GM21619 (cell line): ENCODE measurements around the gene ZNFX1.

Experiments used
- ATAC-seq: cut with Tn5 transposase; IDR thresholded peaks from one replicate; pipeline ENCODE4 v1.9.1; 2021; ENCODE audit not compliant: unreplicated experiment

ZNFX1 gene

DNA sequence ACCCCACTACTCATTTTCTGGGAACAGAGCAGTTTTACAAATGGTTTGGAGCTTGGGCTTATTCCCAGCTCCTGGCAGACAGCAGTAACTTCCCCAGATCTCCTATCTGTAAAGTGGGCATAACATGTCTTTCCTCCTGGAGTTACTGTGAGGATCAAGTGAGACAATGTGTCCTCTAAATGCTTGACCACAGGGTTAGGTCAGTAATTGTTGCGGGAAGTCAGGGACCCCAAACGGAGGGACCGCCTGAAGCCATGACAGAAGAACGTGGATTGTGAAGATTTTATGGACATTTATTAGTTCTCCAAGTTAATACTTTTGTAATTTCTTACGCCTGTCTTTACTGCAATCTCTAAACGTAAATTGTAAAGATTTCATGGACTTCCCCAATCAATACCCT is 15.3 kb upstream of the ZNFX1 start:
- ATAC-seq, result no peak

DNA sequence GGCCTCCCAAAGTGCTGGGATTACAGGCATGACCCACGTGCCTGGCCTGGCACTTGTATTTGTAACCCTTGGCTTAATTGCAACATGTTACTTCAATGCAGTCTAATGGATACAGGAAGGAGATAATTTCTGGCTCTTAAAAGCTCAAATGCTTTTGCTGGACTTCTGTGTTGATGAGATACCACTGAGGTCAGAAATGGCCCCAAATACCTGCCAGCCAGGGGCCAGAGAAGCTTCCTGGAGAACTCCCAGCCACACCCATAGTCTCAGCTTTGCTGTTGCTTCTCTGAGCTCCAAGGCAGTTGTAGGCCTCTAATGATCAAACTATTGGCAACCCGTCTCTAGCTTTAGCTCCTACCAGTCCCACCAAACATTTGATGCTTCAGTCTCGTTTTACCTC is 14.2 kb upstream of the ZNFX1 start:
- no peak for ATAC-seq

DNA sequence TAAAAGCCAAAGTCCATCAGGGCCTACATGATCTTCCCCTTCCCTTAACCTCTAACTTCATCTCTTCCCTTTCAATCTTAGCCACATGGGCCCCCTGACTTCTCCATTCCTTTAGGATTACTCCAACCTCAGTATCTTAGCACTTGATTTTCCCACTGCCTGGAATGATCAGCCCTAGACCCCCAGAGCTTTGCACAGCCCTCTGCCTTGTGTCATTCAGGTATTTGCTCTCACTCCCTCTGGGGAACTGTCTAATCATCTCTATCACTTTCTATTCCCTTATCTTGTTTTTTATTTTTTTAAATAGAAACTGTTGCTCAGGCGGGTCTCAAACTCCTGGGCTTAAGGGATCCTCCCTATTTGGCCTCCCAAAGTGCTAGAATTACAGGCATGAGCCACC is 13.3 kb upstream of the ZNFX1 start:
- no peak for ATAC-seq

DNA sequence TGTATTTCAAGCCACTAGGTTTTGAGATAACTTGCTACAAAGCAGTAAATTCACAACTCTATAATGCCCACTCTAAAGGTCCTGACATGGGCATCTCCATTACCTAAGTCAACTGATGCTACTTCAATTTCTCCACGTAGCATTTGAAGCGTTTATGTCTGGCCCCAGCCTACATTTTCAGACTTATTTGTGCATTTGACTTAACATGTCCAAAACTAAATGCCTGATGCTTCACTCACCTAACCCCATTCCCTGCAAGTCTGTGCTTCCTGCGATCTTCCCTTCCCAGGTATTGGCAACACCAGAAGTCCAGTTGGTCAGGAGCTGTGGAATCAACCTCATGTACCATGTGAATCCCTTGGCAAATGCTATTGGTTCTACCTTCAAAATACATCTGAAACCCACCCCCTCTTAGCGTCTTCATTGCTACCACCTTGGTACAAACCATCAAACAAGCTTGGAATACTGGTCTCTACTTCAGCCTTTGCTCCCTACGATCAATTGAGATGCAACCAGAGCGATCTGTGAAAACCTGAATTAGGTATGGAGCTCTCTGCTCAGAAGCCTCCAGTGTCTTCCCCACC is 12.8 kb upstream of the ZNFX1 start:
- ATAC-seq, result no peak

DNA sequence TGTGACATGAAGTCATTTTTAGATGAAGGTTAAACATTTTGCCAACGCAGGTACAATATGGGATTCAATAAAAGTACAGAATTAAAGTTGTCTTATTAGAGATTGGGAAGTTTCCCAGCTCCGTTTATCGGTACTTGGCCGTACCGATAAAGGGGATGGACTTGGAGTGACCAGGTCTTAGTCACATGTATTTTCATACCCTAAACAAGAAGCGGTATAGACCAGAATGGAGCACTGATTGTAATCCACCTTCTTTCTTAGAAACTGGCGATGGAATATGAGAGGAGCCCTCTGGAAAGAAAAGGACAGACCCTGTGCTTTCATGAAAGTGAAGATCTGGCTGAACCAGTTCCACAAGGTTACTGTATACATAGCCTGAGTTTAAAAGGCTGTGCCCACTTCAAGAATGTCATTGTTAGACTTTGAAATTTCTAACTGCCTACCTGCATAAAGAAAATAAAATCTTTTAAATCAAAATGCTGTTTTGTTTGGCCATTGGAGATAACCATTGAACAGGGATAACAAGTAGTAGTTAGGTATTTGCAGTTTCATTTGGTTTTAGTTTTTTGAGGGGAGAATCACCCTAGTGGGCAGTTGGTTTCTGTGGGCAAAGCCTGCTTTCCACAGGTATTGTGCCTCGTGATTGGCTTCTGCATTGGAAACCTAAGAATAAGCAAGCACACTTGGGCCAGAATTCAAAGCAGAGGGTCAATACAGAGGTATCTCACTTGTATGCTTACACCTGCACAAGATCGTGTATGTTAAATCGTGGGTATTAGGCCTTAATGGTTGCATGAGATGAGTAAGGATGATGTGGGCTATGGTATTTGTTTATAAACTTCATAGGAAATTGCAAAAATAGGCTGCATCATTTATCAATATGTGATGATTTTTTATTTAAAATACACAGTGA is 11.2 kb upstream of the ZNFX1 start:
- ATAC-seq, result no peak

DNA sequence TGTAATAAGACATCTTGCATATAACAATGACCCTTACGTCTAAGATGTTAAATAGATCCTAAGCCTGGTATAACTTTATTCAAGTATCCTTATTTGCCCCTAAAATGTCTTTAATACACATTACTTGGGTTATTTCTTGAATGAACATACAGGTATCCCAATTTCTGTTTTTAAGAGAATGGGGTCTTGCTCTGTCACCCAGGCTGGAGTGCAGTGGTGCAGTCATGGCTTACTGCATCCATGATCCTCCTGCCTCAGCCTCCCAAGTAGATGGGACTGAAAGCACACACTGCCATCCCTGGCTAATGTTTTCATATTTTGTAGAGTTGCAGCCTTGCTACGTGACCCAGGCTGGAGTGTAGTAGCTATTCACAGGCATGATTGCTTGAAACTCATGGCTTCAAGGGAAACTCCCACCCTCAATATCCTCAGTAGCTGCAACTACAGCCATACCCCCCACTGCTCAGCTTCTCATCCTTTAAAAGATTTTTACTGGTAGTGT is 10.4 kb upstream of the ZNFX1 start:
- ATAC-seq, result no peak

DNA sequence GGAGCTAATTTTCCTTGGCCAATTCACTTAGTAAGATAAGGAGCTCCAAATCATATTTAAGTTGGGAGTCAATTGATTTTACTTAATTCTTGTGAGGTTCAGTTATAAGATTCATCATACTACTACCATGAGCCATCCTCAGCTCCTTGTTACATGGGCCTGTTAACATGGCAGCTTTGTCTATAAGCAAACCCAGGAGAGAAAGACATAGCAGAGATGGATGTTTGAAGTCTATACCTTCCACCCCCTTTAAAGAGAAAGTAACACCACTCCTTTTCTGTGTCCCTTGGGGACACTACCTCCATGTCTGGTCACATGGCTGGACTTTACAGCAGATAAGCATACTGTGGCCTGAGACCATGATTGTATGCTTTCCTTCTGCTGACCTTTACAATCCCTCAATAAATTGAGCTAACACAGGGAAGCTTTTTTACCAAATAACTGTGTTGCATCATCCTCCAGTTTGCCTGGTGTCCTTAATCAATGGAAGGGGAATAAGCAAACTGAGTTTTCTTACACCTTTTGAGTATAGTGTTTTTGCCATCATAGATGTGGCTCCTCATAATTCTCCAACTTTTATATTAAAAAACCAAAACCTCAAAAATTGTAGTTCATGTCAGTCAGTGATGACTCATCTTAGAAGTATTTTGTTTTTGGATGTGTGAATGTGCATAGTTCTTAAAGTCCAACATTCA is 9.8 kb upstream of the ZNFX1 start:
- no peak for ATAC-seq

DNA sequence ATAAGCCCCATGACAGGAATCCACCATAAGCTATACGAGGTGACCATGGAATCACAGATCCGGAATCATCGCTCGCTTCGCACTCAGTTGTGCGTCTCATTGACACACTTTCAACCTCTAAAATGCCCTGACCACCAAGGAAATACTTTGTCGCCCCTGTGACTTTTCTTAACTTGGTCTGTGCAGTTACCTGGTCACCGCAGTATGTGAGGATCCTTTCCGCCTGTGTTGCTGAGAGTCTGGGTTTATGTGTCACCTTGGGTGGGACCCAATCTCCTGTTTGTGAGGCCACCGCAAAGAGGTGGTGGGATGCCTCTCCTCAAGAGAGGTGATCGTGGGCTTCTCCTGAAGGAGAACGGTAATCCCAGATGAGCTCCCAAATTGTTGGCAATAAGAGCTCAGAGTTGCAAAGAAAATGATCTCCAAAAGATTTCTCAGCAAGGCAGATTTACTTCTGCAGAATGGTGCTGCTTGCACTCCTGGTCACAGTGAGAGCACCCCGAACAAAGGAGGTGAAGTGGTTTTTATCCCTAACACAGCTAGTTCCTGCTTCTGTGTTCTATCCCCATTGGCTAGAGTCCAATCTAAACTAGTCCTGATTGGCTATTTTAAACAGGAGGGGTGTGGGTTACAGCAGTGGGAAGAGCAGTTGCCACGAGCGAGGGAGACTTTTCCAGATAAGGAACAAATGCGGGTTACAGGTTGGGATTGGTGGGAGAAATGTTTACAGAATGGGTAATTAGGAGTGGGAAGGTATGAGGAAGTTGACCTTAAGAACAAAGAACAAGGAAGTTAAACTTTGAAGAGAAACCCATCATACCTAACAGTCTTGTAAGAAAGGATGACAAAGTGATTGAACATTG is 9.1 kb upstream of the ZNFX1 start:
- ATAC-seq, result no peak

DNA sequence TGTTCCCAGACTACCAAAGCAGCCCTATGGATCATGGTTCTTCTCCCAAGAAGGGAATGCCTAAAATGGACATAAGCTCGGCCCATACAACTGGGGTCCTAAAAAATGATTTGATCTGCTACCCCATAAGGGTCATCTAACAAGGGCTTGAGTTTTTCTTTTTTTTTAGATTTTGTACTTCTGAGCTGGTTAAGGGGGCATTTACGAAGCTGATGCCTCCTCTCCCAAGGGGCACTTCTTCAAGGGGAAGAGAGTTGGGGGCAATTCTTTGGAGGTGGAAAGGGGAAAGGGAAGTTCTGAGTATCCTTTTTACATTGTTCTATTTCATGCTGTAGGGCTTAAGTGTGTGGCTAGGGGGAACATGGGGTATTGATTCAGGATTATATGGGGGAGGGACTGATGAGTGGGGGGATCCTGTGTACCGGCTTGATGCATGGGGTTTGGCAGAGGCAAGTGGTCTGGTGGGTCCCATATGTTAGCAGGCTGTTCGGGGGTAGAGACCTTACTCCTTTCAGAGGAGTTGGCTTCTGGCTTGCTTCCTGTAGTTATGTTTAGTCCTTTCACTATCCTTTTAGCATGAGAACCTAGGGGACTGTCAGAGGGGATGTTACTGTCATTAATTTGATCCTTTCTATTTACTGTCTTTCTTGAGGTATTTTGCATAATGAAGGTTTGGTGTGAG is 8.1 kb upstream of the ZNFX1 start:
- ATAC-seq, result no peak

DNA sequence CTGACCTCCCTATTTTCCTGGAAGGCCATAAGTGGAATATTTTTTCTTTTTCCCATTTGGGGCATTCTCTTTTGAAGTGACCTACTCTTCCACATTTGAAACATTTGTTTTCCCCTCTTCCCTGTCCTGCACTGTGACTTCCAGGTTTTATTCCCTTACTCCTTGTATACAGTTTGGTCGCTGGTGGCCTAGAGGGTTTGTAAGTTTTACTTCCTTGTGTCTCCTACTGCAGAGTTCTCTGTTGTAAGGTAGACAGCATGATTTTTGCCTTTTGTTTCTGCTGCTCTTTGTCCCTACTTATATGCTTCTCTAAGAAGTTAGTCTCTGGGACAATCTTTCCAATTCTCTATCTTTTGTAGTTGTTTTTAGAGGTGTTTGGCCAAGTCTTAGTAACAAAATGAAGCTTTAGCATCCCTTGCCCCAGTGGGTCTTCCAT is 7.4 kb upstream of the ZNFX1 start:
- ATAC-seq, result no peak

DNA sequence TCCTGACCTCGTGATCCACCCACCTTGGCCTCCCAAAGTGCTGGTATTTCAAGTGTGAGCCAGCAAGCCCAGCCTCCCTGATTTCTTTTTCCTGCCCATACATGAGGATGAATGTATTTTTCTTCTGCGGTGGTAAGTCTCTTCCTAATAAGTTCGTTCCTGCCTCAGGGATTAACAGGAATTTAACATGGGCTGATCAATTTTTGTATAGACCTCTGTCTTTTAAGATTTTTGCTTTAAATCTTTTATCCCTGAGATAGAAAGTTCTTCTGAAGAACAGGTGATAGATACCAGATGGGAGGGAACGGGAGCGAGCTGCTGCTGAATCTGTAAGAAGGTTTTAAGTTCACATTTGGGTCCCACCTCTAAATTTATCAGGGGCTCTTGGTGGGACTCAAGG is 7.0 kb upstream of the ZNFX1 start:
- ATAC-seq, result no peak

DNA sequence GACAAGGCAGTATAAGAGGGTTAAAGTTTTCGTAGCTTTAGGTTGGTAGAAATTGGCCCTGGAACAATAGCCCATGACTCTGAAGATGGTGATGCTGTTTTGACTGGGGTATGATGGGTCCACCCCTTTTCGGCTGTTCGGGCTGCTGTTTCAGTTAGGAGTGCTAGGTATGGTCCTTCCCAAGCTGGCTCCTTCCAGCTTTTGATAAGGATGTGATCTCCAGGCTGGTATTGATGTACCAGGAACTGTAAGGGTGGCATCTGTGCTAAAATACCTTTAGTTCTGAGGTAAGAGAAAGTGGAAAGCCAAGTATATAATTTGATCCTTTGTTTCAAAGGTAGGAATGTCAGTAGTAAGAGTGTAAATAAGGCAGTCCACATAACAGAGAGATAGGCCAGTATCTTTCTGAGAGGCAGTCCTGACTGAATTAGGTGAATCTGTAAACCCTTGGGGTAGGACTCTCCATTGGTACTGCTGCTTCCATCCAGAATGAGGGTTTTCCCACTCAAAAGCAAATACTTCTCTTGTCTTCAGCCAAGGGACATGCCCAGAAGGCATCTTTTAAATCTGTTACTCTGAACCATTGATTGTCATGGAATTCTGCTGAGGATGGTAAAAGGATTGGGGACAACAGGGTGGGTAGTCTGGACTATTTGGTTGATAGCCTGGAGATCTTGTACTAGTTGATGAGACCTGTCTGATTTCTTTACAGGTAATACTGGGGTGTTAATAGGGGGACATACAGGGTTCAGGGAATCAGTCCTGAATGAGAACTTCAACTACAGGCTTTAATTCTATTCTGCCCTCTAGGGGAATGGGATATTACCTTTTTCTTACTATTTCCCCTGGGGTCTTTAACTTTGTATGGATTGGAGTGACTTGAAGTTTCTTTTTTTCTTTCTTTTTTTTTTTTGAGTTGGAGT is 6.1 kb upstream of the ZNFX1 start:
- ATAC-seq, result no peak

DNA sequence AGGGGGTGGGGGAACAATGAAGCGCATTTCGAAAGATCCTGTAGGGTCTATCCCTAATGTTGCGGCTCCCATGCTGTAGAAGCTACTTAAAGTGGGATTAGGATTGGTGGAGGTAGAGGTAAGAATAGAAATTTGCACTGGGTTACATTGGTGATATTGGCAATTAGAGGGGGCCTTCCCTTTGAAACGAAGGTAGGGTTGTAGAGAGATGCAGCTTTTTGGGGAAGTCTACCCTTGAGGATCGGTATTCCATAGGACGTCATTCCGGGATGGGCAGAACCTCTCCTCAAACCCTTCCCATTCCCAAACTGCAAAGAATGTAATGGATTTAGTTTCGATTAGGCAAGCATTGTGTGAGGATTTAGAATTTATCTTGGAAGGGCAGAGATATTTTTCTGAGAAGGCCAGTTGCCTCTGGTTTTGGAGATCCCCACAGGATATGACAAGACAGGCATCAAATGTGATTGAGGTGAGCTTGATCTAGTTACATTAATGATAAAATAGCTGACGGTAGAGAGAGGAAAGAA is 5.4 kb upstream of the ZNFX1 start:
- ATAC-seq, result no peak

DNA sequence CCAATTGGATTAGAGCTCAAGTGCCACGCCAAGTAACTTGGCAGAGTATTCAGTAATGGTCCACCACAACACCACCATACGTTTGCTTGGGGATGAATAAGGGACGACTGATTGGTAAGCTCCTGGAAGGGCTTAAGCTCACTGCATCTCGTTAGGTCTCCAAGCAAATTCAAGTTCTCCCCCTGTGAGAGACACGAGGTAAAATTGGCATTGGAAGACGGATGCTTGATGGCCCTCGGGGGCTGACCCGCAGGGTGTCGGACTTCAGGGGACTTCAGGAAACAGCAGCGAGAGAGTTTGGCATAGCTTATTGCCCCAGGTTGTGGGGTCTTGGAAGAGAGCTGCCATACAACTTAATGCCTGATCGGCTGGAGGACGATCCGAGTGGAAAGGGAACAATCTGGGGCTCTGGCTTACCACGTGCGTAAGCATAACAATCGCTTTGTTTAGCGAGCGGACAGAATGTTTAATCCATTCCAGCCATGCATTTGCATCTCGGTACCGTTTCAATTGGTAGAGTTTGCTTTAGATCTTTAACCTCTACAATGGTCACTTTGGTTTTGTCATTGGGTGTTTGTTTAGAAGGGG is 4.8 kb upstream of the ZNFX1 start:
- ATAC-seq, result no peak

DNA sequence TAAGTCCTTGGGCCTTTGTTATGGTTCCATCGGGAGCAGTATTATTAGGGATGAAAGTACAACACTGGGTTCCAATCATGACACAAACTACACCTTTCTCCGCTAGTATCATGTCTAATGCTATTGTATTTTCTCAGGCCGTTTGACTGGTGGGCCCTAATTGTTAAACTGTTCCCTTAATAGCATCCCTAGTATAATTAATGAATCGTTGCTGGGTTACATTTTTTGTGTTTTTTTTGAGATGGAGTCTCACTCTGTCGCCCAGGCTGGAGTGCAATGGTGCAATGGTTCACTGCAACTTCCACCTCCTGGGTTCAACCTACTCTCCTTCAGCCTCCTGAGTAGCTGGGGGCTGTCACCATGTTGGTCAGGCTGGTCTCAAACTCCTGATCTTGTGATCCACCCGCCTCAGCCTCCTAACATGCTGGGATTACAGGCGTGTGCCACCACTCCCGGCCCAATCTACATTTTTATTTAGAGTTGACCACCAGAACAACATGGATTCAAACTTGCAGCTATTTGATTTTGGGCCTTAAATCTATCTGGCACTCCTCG is 4.1 kb upstream of the ZNFX1 start:
- ATAC-seq, result no peak

DNA sequence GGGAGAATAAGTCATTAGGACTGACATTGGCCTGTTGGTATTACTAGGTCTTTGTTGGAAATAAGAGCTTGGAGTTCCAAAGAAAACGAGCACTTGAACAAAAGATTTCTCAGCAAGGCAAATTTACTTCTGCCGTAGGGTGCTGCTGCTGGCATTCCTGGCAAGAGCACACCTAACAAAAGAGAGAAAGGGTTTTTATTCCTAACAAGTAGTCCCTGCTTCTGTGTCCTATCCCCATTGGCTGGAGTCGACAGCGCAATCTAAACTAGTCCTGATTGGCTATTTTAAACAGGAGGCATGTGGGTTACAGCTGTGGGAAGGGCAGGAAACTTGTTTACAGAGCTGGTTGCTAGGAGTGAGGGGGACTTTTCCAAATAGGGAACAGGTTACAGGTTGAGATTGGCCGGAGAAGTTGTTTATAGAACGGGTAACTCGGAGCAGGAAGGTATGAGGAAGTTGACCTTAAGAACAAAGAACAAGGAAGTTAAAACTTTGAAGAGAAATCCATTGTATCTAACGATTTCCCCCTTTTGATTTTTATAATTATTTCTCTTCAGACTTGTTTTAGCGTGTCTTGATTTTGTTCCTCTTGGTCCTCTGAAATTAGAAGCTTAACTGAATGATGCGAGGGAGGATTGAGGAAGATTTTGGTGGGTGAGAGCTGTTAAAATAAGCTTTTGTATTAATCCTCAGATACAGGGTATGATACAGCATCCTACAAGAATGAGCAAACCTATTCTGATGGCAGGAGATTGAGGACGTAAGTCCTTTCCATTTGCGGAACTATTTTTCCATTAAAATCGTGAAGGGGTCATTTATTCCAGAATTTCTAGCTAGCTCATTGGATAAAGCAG is 3.4 kb upstream of the ZNFX1 start:
- no peak for ATAC-seq

DNA sequence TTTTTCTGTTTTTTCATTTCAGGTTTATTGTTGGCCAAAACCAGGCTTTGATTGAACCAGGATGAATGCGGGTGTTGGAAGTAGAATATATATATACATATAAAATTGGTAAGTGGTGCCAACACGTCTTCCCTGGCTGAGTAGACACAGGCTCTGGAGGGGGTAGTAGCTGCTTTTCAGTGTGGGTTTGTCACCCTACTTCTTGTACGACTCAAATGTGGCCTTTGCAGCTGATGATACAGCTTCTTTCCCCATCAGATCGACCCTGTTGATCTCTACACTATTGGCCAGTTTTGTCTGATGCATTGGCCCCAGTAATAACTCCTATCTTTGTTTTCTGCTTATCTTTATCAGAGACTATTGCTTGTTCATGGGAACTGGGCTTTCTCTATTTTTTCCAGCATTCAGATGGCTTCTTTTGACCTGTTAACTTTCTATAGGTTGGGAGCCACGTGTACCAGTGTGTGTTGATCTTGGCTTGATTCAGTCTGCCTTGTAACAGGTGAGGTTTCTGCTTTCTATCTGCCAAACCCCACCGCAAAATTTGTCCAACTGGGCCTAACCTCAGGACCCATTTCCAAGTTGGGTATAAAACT is 2.7 kb upstream of the ZNFX1 start:
- ATAC-seq, result no peak
